CD4-positive, alpha-beta memory T cell (primary cell): Measurements from ENCODE around the gene RPS27L. TPM values are rescaled to one million over a fixed set of nuclear protein-coding genes. Genes with fewer than 3 reads are reported as not detected.

Source experiments
- CTCF ChIA-PET: fragments of 350-600 bp; sonication (Branson Sonifier 250); formaldehyde crosslinking; loops from one replicate; lab custom pipeline; 2021; ENCODE audit warnings: inconsistent platforms; ENCODE audit not compliant: partially characterized antibody; lab: Charles Lee
- POLR2A ChIA-PET: fragments of 350-600 bp; sonication (Branson Sonifier 250); formaldehyde crosslinking; loops from one replicate; lab custom pipeline; 2021; ENCODE audit not compliant: partially characterized antibody; lab: Charles Lee
- DNase-seq, 5 donors: peaks; one replicate each; pipeline versions ENCODE4 v3.0.0 to v3.0.0-alpha.2; 2020 to 2022; ENCODE audit warnings: mixed read lengths in 1 of 5
- H3K27ac ChIP-seq: one replicate; pipeline ENCODE4 v1.7.0; 2013; ENCODE audit warnings: low read depth, low read length
- H3K27me3 ChIP-seq: 2 replicates; pipeline ENCODE4 v1.7.0; 2013; ENCODE audit warnings: mild to moderate bottlenecking, low read length, moderate library complexity; ENCODE audit not compliant: insufficient read depth
- H3K36me3 ChIP-seq: 2 replicates; pipeline ENCODE4 v1.7.0; 2013; ENCODE audit warnings: mild to moderate bottlenecking, low read length, moderate library complexity; ENCODE audit not compliant: insufficient read depth
- H3K4me1 ChIP-seq: 2 replicates; pipeline ENCODE4 v1.7.0; 2013; ENCODE audit warnings: mild to moderate bottlenecking, low read length, moderate library complexity; ENCODE audit not compliant: insufficient read depth
- H3K4me3 ChIP-seq, 2 donors: one replicate each; pipeline ENCODE4 v1.7.0; 2013; ENCODE audit warnings: low read length in 2 of 2, mild to moderate bottlenecking in 1 of 2
- H3K9me3 ChIP-seq, 2 donors: one replicate each; pipeline ENCODE4 v1.7.0; 2013; ENCODE audit warnings: low read length in 2 of 2, control low read depth in 1 of 2; ENCODE audit not compliant: control insufficient read depth in 1 of 2
- H3K27ac Mint-ChIP-seq, 7 donors: one replicate each; pipeline ENCODE4 v1.8.0; 2020 to 2021; ENCODE audit warnings: mixed read lengths in 7 of 7, mild to moderate bottlenecking in 6 of 7, inconsistent platforms in 3 of 7, moderate library complexity in 3 of 7
- H3K27me3 Mint-ChIP-seq, 2 donors: one replicate each; pipeline ENCODE4 v1.8.0; 2020 to 2021; ENCODE audit warnings: mixed read lengths in 2 of 2
- H3K36me3 Mint-ChIP-seq, 2 donors: one replicate each; pipeline ENCODE4 v1.8.0; 2020 to 2021; ENCODE audit warnings: mixed read lengths in 2 of 2, inconsistent platforms in 1 of 2, mild to moderate bottlenecking in 1 of 2
- H3K4me1 Mint-ChIP-seq, 4 donors: one replicate each; pipeline ENCODE4 v1.8.0; 2020 to 2021; ENCODE audit warnings: mixed read lengths in 4 of 4, mild to moderate bottlenecking in 1 of 4
- H3K4me3 Mint-ChIP-seq, 8 donors: one replicate each; pipeline ENCODE4 v1.8.0; 2020 to 2021; ENCODE audit warnings: mixed read lengths in 8 of 8, mild to moderate bottlenecking in 7 of 8, moderate library complexity in 6 of 8, inconsistent platforms in 3 of 8
- H3K9me3 Mint-ChIP-seq, 8 donors: one replicate each; pipeline ENCODE4 v1.8.0; 2020 to 2021; ENCODE audit warnings: mixed read lengths in 8 of 8, mild to moderate bottlenecking in 5 of 8, inconsistent platforms in 3 of 8, moderate library complexity in 1 of 8
- intact Hi-C: fragments of 100-400 bp; cut with micrococcal nuclease; formaldehyde crosslinking; loops from one replicate; pipeline ENCODE4 v1.15.1; 2023
- polyA plus RNA-seq, 2 donors: library from polyadenylated mRNA; unstranded; fragments of 300-500 nt; fragmentation: Illumina TruSeq; gene quantifications; one replicate each; pipeline ENCODE4 v1.2.3, GENCODE V29; 2021
- total RNA-seq, 2 experiments: library from RNA; stranded (reverse); gene quantifications; one replicate each; pipeline ENCODE4 v1.2.3, GENCODE V29; 2021

RPS27L gene
- total and polyA plus RNA-seq, 4 experiments from 2014 or later: 150 to 211 (median 174) TPM

- intact Hi-C loops: no loop called here
- H3K36me3 Mint-ChIP-seq: peaks cover under 1 to 3% of the 10 kb centered on the region in 2 donors
- H3K27ac Mint-ChIP-seq: no peak overlapping the region
- ChIA-PET CTCF (no interaction called here), POLR2A (no interaction called here)
- Histone ChIP-seq H3K27me3 (no peaks in the 10 kb centered on the region), H3K36me3 (no peaks in the 10 kb centered on the region), H3K4me3 (no peak overlapping the region), H3K9me3 (peaks cover 0 to 7% of the 10 kb centered on the region in 2 donors), H3K4me1 (no peaks in the 10 kb centered on the region), H3K27ac (no peak overlapping the region)
- H3K27me3 Mint-ChIP-seq: no peaks in the 10 kb centered on the region
- peaks cover 0 to 2% (median 0%) of the 10 kb centered on the region in 4 donors for H3K4me1 Mint-ChIP-seq
- H3K9me3 Mint-ChIP-seq: peaks cover 0 to 5% (median 4%) of the 10 kb centered on the region in 8 donors
- DNase-seq: no peak
- H3K4me3 Mint-ChIP-seq: no peak overlapping the region
These were observed 42.8 kb downstream of the RPS27L start for GRCh38 chr15:63114465-63114864.

DNA sequence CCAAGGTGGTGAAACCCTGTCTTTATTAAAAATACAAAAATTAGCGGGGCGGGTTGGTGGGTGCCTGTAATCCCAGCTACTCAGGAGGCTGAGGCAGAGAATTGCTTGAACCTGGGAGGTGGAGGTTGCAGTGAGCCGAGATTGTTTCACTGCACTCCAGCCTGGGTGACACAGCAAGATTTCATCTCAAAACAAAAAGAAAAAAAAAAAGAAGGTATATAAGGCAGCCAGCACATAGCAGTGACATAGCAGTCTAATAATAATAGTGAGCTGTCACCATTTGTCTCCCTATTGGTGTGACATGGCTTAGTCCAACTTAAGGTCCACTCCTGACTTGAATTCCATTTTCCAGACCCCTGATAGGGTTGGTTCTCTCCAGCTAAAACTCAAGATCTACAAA lies 44.4 kb downstream of the RPS27L start:
- Histone ChIP-seq H3K4me3 (no peak overlapping the region), H3K4me1 (no peaks in the 10 kb centered on the region), H3K27me3 (no peaks in the 10 kb centered on the region), H3K36me3 (no peaks in the 10 kb centered on the region), H3K27ac (no peak overlapping the region), H3K9me3 (no peaks in the 10 kb centered on the region)
- no peak overlapping the region for H3K27ac Mint-ChIP-seq
- no peak overlapping the region for H3K4me3 Mint-ChIP-seq
- CTCF ChIA-PET: no interaction called here
- no peaks in the 10 kb centered on the region for H3K36me3 Mint-ChIP-seq
- intact Hi-C loops: no loop called here
- no peaks in the 10 kb centered on the region for H3K9me3 Mint-ChIP-seq
- H3K27me3 Mint-ChIP-seq: peaks cover 1 to 5% of the 10 kb centered on the region in 2 donors
- POLR2A ChIA-PET: no interaction called here
- no peak for DNase-seq
- peaks cover 0 to 2% (median 0%) of the 10 kb centered on the region in 4 donors for H3K4me1 Mint-ChIP-seq

DNA sequence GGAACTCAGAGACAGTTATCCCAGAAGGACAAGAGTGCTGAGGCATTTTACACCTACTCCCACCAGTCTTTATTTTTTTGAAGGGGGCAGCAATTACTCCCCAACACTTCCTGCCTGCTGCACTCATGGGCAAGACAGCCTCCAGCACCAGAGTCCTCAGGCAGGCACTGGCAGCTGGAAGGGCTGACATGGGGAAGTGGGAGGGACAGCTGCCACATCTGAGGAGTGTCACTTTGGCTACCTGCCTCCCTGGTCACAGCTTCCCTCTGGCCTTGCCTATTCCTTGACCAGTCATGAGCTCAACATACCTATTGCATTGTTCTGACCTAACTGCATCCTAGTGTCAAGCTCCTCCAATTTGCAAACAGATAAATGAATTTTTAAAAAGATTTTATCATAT lies 45.8 kb downstream of the RPS27L start:
- H3K27me3 ChIP-seq: no peaks in the 10 kb centered on the region
- H3K27ac Mint-ChIP-seq: no peak overlapping the region
- no peaks in the 10 kb centered on the region for H3K36me3 Mint-ChIP-seq
- CTCF ChIA-PET: interaction anchor here (0.7 kb wide), 1 partner anchor 65 kb away, joined by 3 read pairs; no protein-coding TSS in a partner anchor
- peaks cover 0 to 2% (median 0%) of the 10 kb centered on the region in 4 donors for H3K4me1 Mint-ChIP-seq
- no peaks in the 10 kb centered on the region for H3K9me3 ChIP-seq
- no peaks in the 10 kb centered on the region for H3K9me3 Mint-ChIP-seq
- H3K4me3 ChIP-seq: no peak overlapping the region
- no peaks in the 10 kb centered on the region for H3K36me3 ChIP-seq
- DNase-seq: no peak
- intact Hi-C loops: no loop called here
- no peaks in the 10 kb centered on the region for H3K4me1 ChIP-seq
- no peak overlapping the region for H3K27ac ChIP-seq
- peaks cover 1 to 9% of the 10 kb centered on the region in 2 donors for H3K27me3 Mint-ChIP-seq
- no peak overlapping the region for H3K4me3 Mint-ChIP-seq
- POLR2A ChIA-PET: no interaction called here

- no peak for DNase-seq
- H3K9me3 ChIP-seq: no peaks in the 10 kb centered on the region
- Mint-ChIP-seq H3K4me1 (peaks cover 0 to 2% (median 0%) of the 10 kb centered on the region in 4 donors), H3K27me3 (peaks cover 1 to 13% of the 10 kb centered on the region in 2 donors), H3K4me3 (no peak overlapping the region), H3K36me3 (no peaks in the 10 kb centered on the region), H3K9me3 (no peaks in the 10 kb centered on the region), H3K27ac (no peak overlapping the region)
- ChIA-PET CTCF (interaction anchor here (0.7 to 1.2 kb wide), 2 partner anchors 16 to 64 kb away, joined by 3 read pairs; no protein-coding TSS in a partner anchor), POLR2A (no interaction called here)
- no peaks in the 10 kb centered on the region for H3K27me3 ChIP-seq
- H3K36me3 ChIP-seq: no peaks in the 10 kb centered on the region
- no peak overlapping the region for H3K4me3 ChIP-seq
- H3K4me1 ChIP-seq: no peaks in the 10 kb centered on the region
- intact Hi-C loops: no loop called here
- H3K27ac ChIP-seq: no peak overlapping the region
These were observed 46.8 kb downstream of the RPS27L start for GRCh38 chr15:63110428-63111026.

GRCh38 chr15:63109920-63110319 lies 47.4 kb downstream of the RPS27L start:
- no peaks in the 10 kb centered on the region for H3K27me3 ChIP-seq
- Mint-ChIP-seq H3K4me1 (peaks cover 0 to 2% (median 0%) of the 10 kb centered on the region in 4 donors), H3K9me3 (no peaks in the 10 kb centered on the region), H3K27me3 (peaks cover 5 to 16% of the 10 kb centered on the region in 2 donors), H3K27ac (no peak overlapping the region), H3K4me3 (no peak overlapping the region), H3K36me3 (no peaks in the 10 kb centered on the region)
- POLR2A ChIA-PET: no interaction called here
- H3K9me3 ChIP-seq: no peaks in the 10 kb centered on the region
- no peak overlapping the region for H3K4me3 ChIP-seq
- CTCF ChIA-PET: interaction anchor here (1.2 kb wide), 1 partner anchor 16 kb away, joined by 3 read pairs; no protein-coding TSS in a partner anchor
- H3K27ac ChIP-seq: no peak overlapping the region
- H3K36me3 ChIP-seq: no peaks in the 10 kb centered on the region
- DNase-seq: no peak
- H3K4me1 ChIP-seq: no peaks in the 10 kb centered on the region
- intact Hi-C loops: no loop called here

DNA sequence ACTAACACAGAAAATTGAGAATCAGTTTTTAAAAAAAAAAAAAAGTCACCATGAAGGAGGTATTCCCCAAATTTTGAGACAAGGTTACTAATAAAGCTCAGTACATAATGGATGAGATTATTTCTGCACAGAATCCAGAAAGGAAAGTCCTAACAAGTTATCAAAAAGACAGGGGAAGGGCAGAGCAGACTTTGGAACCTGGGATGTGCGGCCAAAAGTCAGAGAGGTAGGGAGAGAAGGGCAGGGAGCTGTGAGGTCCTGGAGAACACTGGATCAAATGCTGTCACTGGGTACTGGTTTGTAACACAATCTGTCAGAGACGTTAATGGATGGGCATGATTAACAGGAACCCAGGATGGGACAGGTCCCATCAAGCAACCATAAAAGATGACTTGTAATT lies 47.8 kb downstream of the RPS27L start:
- Mint-ChIP-seq H3K36me3 (no peaks in the 10 kb centered on the region), H3K27me3 (peaks cover 8 to 19% of the 10 kb centered on the region in 2 donors), H3K27ac (no peak overlapping the region), H3K9me3 (no peaks in the 10 kb centered on the region), H3K4me1 (peaks cover 0 to 2% (median 0%) of the 10 kb centered on the region in 4 donors), H3K4me3 (no peak overlapping the region)
- DNase-seq: no peak
- intact Hi-C loops: no loop called here
- Histone ChIP-seq H3K9me3 (no peaks in the 10 kb centered on the region), H3K36me3 (no peaks in the 10 kb centered on the region), H3K27ac (no peak overlapping the region), H3K27me3 (no peaks in the 10 kb centered on the region), H3K4me3 (no peak overlapping the region), H3K4me1 (no peaks in the 10 kb centered on the region)
- CTCF ChIA-PET: no interaction called here
- POLR2A ChIA-PET: no interaction called here

DNA sequence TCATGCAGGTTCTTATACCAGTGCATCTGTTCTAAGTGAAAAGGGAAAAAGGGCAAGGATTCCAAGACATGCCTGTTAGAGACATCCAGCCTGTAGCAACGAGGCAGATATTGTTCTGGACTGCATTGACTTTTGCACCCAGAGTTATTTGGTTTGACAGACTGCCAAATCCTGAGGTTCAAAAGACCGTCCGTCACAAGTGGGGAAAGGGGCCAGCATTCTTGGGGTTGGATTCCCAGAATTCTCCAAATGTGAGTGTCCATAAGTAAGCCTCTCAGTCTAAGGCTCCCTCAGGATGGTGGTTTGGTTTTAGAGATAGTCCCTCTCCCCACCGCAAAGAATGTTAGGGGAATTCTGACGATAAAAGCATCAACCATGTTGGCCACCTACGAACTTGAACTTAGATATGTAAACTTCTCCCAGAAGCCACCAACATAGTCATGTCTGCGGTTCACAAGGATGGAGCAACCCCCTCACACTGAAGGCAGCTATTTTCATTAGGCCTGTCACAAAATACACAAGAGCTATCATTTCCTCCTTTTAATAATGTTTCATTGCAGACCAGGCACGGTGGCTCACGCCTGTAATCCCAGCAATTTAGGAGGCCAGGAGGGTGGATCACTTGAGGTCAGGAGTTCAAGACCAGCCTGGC lies 49.3 kb downstream of the RPS27L start:
- no peaks in the 10 kb centered on the region for H3K9me3 Mint-ChIP-seq
- H3K36me3 Mint-ChIP-seq: no peaks in the 10 kb centered on the region
- CTCF ChIA-PET: no interaction called here
- peaks cover 0 to 2% (median 0%) of the 10 kb centered on the region in 4 donors for H3K4me1 Mint-ChIP-seq
- no peak overlapping the region for H3K4me3 Mint-ChIP-seq
- H3K36me3 ChIP-seq: no peaks in the 10 kb centered on the region
- H3K27me3 ChIP-seq: no peaks in the 10 kb centered on the region
- no peak overlapping the region for H3K27ac ChIP-seq
- DNase-seq: no peak
- peaks cover 8 to 25% of the 10 kb centered on the region in 2 donors for H3K27me3 Mint-ChIP-seq
- H3K9me3 ChIP-seq: no peaks in the 10 kb centered on the region
- intact Hi-C loops: no loop called here
- POLR2A ChIA-PET: no interaction called here
- no peaks in the 10 kb centered on the region for H3K4me1 ChIP-seq
- no peak overlapping the region for H3K27ac Mint-ChIP-seq
- H3K4me3 ChIP-seq: no peak overlapping the region
